ENCODE results near the gene TMEM108.

Gene TMEM108

GRCh38 chr3:133025546-133025945 lies 12.6 kb upstream of the TMEM108 start:
- H3K4me3 ChIP-seq (ENCODE audit: low read depth in 1 of 2, low read length in 2 of 2), result no peak overlapping the region
- H3K27me3 ChIP-seq (ENCODE audit: low read depth, low read length), result no peaks in the 10 kb centered on the region
- no peak overlapping the region for H3K27ac ChIP-seq (ENCODE audit: low read length)
- H3K4me1 ChIP-seq (ENCODE audit: control insufficient read depth in 1 of 2, insufficient read depth in 2 of 2, low read length in 2 of 2), result no peaks in the 10 kb centered on the region
- no peaks in the 10 kb centered on the region for H3K36me3 ChIP-seq (ENCODE audit: control insufficient read depth in 1 of 2, insufficient read depth in 2 of 2, low read length in 2 of 2)
- H3K9me3 ChIP-seq (ENCODE audit: control insufficient read depth in 1 of 2, low read length in 2 of 2), result no peaks in the 10 kb centered on the region

GRCh38 chr3:133032301-133032700 lies 5.9 kb upstream of the TMEM108 start:
- Histone ChIP-seq H3K9me3 (ENCODE audit: control insufficient read depth in 1 of 2, low read length in 2 of 2) (no peaks in the 10 kb centered on the region), H3K27me3 (ENCODE audit: low read depth, low read length) (peaks cover 2% of the 10 kb centered on the region), H3K27ac (ENCODE audit: low read length) (no peak overlapping the region), H3K4me1 (ENCODE audit: control insufficient read depth in 1 of 2, insufficient read depth in 2 of 2, low read length in 2 of 2) (peaks cover 0 to under 1% of the 10 kb centered on the region in 2 donors), H3K4me3 (ENCODE audit: low read depth in 1 of 2, low read length in 2 of 2) (no peak overlapping the region), H3K36me3 (ENCODE audit: control insufficient read depth in 1 of 2, insufficient read depth in 2 of 2, low read length in 2 of 2) (no peaks in the 10 kb centered on the region)

- H3K36me3 ChIP-seq (ENCODE audit: control insufficient read depth in 1 of 2, insufficient read depth in 2 of 2, low read length in 2 of 2), result no peaks in the 10 kb centered on the region
- no peak overlapping the region for H3K27ac ChIP-seq (ENCODE audit: low read length)
- H3K4me1 ChIP-seq (ENCODE audit: control insufficient read depth in 1 of 2, insufficient read depth in 2 of 2, low read length in 2 of 2), result peaks cover 0 to 13% of the 10 kb centered on the region in 2 donors
- H3K27me3 ChIP-seq (ENCODE audit: low read depth, low read length), result peaks cover 15% of the 10 kb centered on the region
- no peaks in the 10 kb centered on the region for H3K9me3 ChIP-seq (ENCODE audit: control insufficient read depth in 1 of 2, low read length in 2 of 2)
- H3K4me3 ChIP-seq (ENCODE audit: low read depth in 1 of 2, low read length in 2 of 2), result peak overlapping the region; percentile 62 to 88
Observed at GRCh38 chr3:133037436-133037835, 755 bp upstream of the TMEM108 start.

GRCh38 chr3:133038731-133039375 lies 662 bp downstream of the TMEM108 start:
- Histone ChIP-seq H3K4me3 (ENCODE audit: low read depth in 1 of 2, low read length in 2 of 2) (peak overlapping the region; percentile 62 to 88), H3K4me1 (ENCODE audit: control insufficient read depth in 1 of 2, insufficient read depth in 2 of 2, low read length in 2 of 2) (peaks cover 0 to 17% of the 10 kb centered on the region in 2 donors), H3K36me3 (ENCODE audit: control insufficient read depth in 1 of 2, insufficient read depth in 2 of 2, low read length in 2 of 2) (no peaks in the 10 kb centered on the region), H3K27ac (ENCODE audit: low read length) (no peak overlapping the region), H3K9me3 (ENCODE audit: control insufficient read depth in 1 of 2, low read length in 2 of 2) (no peaks in the 10 kb centered on the region), H3K27me3 (ENCODE audit: low read depth, low read length) (peaks cover 15% of the 10 kb centered on the region)

GRCh38 chr3:133040696-133041523 lies 2.7 kb downstream of the TMEM108 start:
- Histone ChIP-seq H3K27ac (ENCODE audit: low read length) (no peak overlapping the region), H3K4me1 (ENCODE audit: control insufficient read depth in 1 of 2, insufficient read depth in 2 of 2, low read length in 2 of 2) (peaks cover 0 to 17% of the 10 kb centered on the region in 2 donors), H3K27me3 (ENCODE audit: low read depth, low read length) (peaks cover 15% of the 10 kb centered on the region), H3K9me3 (ENCODE audit: control insufficient read depth in 1 of 2, low read length in 2 of 2) (no peaks in the 10 kb centered on the region), H3K36me3 (ENCODE audit: control insufficient read depth in 1 of 2, insufficient read depth in 2 of 2, low read length in 2 of 2) (no peaks in the 10 kb centered on the region), H3K4me3 (ENCODE audit: low read depth in 1 of 2, low read length in 2 of 2) (no peak overlapping the region)

- peaks cover 0 to 17% of the 10 kb centered on the region in 2 donors for H3K4me1 ChIP-seq (ENCODE audit: control insufficient read depth in 1 of 2, insufficient read depth in 2 of 2, low read length in 2 of 2)
- H3K27ac ChIP-seq (ENCODE audit: low read length), result no peak overlapping the region
- H3K27me3 ChIP-seq (ENCODE audit: low read depth, low read length), result peaks cover 15% of the 10 kb centered on the region
- no peak overlapping the region for H3K4me3 ChIP-seq (ENCODE audit: low read depth in 1 of 2, low read length in 2 of 2)
- H3K9me3 ChIP-seq (ENCODE audit: control insufficient read depth in 1 of 2, low read length in 2 of 2), result no peaks in the 10 kb centered on the region
- H3K36me3 ChIP-seq (ENCODE audit: control insufficient read depth in 1 of 2, insufficient read depth in 2 of 2, low read length in 2 of 2), result no peaks in the 10 kb centered on the region
Observed at GRCh38 chr3:133041524-133041829, 3.3 kb downstream of the TMEM108 start.

GRCh38 chr3:133042778-133043177 lies 4.6 kb downstream of the TMEM108 start:
- Histone ChIP-seq H3K27ac (ENCODE audit: low read length) (no peak overlapping the region), H3K4me3 (ENCODE audit: low read depth in 1 of 2, low read length in 2 of 2) (no peak overlapping the region), H3K36me3 (ENCODE audit: control insufficient read depth in 1 of 2, insufficient read depth in 2 of 2, low read length in 2 of 2) (no peaks in the 10 kb centered on the region), H3K27me3 (ENCODE audit: low read depth, low read length) (peaks cover 9% of the 10 kb centered on the region), H3K9me3 (ENCODE audit: control insufficient read depth in 1 of 2, low read length in 2 of 2) (no peaks in the 10 kb centered on the region), H3K4me1 (ENCODE audit: control insufficient read depth in 1 of 2, insufficient read depth in 2 of 2, low read length in 2 of 2) (peaks cover 0 to 11% of the 10 kb centered on the region in 2 donors)

GRCh38 chr3:133047980-133048379 lies 9.8 kb downstream of the TMEM108 start:
- Histone ChIP-seq H3K9me3 (ENCODE audit: control insufficient read depth in 1 of 2, low read length in 2 of 2) (no peaks in the 10 kb centered on the region), H3K36me3 (ENCODE audit: control insufficient read depth in 1 of 2, insufficient read depth in 2 of 2, low read length in 2 of 2) (no peaks in the 10 kb centered on the region), H3K4me1 (ENCODE audit: control insufficient read depth in 1 of 2, insufficient read depth in 2 of 2, low read length in 2 of 2) (peaks cover 0 to under 1% of the 10 kb centered on the region in 2 donors), H3K4me3 (ENCODE audit: low read depth in 1 of 2, low read length in 2 of 2) (no peak overlapping the region), H3K27ac (ENCODE audit: low read length) (no peak overlapping the region), H3K27me3 (ENCODE audit: low read depth, low read length) (no peaks in the 10 kb centered on the region)

- peaks cover 0 to 6% of the 10 kb centered on the region in 2 donors for H3K4me1 ChIP-seq (ENCODE audit: control insufficient read depth in 1 of 2, insufficient read depth in 2 of 2, low read length in 2 of 2)
- H3K27ac ChIP-seq (ENCODE audit: low read length), result no peak overlapping the region
- H3K4me3 ChIP-seq (ENCODE audit: low read depth in 1 of 2, low read length in 2 of 2), result no peak overlapping the region
- no peaks in the 10 kb centered on the region for H3K27me3 ChIP-seq (ENCODE audit: low read depth, low read length)
- H3K36me3 ChIP-seq (ENCODE audit: control insufficient read depth in 1 of 2, insufficient read depth in 2 of 2, low read length in 2 of 2), result no peaks in the 10 kb centered on the region
- H3K9me3 ChIP-seq (ENCODE audit: control insufficient read depth in 1 of 2, low read length in 2 of 2), result no peaks in the 10 kb centered on the region
Observed at GRCh38 chr3:133049491-133049890, 11.3 kb downstream of the TMEM108 start.

- H3K36me3 ChIP-seq (ENCODE audit: control insufficient read depth in 1 of 2, insufficient read depth in 2 of 2, low read length in 2 of 2), result no peaks in the 10 kb centered on the region
- peaks cover 0 to 10% of the 10 kb centered on the region in 2 donors for H3K4me1 ChIP-seq (ENCODE audit: control insufficient read depth in 1 of 2, insufficient read depth in 2 of 2, low read length in 2 of 2)
- H3K27me3 ChIP-seq (ENCODE audit: low read depth, low read length), result no peaks in the 10 kb centered on the region
- no peak overlapping the region for H3K4me3 ChIP-seq (ENCODE audit: low read depth in 1 of 2, low read length in 2 of 2)
- H3K9me3 ChIP-seq (ENCODE audit: control insufficient read depth in 1 of 2, low read length in 2 of 2), result no peaks in the 10 kb centered on the region
- H3K27ac ChIP-seq (ENCODE audit: low read length), result no peak overlapping the region
Observed at GRCh38 chr3:133050891-133051290, 12.7 kb downstream of the TMEM108 start.

- no peak overlapping the region for H3K4me3 ChIP-seq (ENCODE audit: low read depth in 1 of 2, low read length in 2 of 2)
- H3K9me3 ChIP-seq (ENCODE audit: control insufficient read depth in 1 of 2, low read length in 2 of 2), result no peaks in the 10 kb centered on the region
- H3K27me3 ChIP-seq (ENCODE audit: low read depth, low read length), result no peaks in the 10 kb centered on the region
- no peaks in the 10 kb centered on the region for H3K36me3 ChIP-seq (ENCODE audit: control insufficient read depth in 1 of 2, insufficient read depth in 2 of 2, low read length in 2 of 2)
- no peak overlapping the region for H3K27ac ChIP-seq (ENCODE audit: low read length)
- H3K4me1 ChIP-seq (ENCODE audit: control insufficient read depth in 1 of 2, insufficient read depth in 2 of 2, low read length in 2 of 2), result peaks cover 0 to 10% of the 10 kb centered on the region in 2 donors
Observed at GRCh38 chr3:133053532-133053931, 15.3 kb downstream of the TMEM108 start.

All from muscle layer of duodenum (tissue), 2 donors.